Hematopoietic multipotent progenitor cell treated with erythropoietin and hydrocortisone succinate and interleukin-3 and kit ligand, for 6 days (in vitro differentiated cells): ENCODE data around the gene KRT1.
A peak's percentile ranks its signal among the peaks of the same experiment; 100 is the strongest.
"Not testable (repeated sequence)": the region's sequence is repeated elsewhere in the genome, so short reads cannot be mapped to it uniquely, and the experiment has no call there.

Experiments
- DNase-seq: peaks from one replicate; pipeline ENCODE4 v3.0.0-alpha.2; 2015

KRT1 gene

DNA sequence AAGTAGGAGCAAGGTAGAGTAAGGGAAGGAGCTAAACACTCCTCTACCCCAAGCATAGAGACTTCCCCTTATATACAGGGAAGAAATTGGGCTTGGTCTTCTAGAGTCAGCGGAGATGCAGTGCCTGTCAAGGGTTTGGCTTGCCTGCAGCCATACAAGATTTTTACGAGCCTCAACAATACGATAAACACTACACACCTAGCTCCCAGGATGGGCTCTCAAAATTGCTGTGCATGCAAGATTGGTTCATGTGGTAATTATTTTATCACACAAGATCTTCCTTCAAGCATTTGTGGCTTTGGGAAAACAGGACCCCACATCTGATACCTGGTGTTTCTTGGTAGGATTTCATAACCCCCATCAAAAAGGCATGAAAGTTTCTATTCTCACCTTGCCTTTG lies at the start of gene KRT1:
KRT1 (minus strand) TSS at position 45 of the 400 bp plus-strand sequence. CDS start 59 bp downstream, outside the sequence.
- DNase-seq: no peak

DNA sequence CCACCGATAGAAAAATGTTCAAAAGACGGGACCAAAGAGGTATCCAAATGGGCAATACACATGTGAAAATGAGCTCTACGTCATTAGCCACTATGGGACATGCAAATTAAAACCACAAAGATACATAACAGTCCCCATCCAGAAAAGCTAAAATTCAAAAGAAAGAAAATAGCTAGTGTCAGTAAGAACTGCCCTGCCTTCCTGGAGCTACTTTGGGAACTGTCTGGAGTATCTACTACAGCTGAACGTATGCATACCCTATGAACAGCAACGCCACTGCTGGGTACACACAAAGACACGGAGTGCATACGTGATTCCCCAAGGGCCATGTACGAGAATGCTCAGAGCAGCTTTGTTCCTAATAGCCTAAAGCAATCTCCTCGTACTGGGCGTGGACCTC lies 48.9 kb upstream of the KRT1 start:
- no peak for DNase-seq

DNA sequence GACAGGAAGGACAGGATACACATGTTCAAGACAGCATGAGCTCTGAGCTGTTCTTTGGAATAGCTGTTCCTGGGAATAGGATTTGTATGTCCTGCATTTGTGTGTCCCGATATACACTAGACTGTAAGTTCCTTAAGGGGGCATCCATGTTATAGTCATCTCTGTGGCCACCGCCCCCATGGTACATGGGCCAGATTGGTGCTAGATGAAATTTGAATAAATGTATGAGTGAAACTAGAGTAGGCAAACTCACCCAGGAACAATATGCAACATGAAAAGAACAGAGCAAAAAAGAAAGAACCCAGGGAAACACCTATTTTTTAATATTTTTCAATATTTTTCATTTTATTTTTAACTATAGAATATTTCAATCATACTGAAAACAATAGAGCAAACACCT lies 48.2 kb upstream of the KRT1 start:
- DNase-seq: no peak

DNA sequence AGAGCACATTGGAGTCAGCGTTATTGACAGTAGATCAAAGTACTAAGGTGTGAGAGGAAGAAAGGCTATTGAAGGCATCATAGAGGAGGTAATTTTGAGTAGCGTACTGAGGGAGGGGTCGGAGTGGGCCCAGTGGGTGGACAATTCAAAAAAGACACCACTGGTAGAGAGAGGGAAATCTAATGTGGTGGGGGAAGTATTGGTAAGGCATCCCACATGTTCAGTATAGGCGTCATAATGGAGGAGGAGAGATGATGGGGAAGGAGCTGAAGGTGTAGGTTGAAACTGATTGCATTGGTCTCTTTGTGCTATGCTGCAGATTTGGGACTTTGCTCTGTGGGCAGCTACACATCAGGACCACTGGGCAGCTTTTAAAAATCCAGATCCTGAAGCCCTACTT lies 46.8 kb upstream of the KRT1 start:
- DNase-seq: no peak

DNA sequence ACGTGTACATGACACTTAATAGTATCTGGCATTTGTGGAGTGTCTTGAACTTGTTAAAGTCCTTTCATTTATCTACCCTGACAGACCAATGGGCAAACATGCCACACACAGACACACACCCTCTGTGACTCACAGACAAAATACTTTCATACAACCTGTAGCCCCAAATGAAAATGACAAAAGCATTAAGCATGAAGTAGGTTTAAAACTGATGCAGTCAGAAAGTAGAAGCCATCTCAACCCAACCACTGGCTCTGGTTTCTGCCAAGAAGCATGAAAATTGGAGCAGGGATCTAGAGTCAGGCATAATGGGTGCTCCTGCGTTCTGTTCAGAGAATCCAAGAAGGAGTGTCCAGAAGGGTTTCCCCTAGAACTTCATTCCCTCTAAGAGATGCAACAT lies 46.2 kb upstream of the KRT1 start:
- DNase-seq: no peak

- DNase-seq: no peak
Observed at GRCh38 chr12:52724384-52724783, 44.2 kb upstream of the KRT1 start.

DNA sequence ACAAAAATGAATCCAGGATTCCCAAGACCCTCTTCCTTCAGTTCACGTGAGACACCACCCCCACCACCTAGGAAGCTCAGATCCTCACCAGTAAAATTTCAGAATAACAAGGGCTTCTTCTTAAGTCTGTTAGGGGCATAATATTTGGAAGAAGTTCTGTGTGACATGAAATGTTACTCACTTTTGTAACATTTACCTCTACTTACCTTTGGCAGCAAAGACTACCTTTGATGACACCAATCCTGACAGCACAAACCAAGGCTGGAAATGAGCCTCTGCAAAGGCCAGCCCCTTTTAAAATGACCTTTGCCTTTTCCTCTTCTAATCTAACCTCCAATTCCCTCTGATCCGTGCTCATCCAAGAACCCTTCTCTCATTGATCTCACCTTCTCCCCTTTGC lies 42.5 kb upstream of the KRT1 start:
- no peak for DNase-seq

DNA sequence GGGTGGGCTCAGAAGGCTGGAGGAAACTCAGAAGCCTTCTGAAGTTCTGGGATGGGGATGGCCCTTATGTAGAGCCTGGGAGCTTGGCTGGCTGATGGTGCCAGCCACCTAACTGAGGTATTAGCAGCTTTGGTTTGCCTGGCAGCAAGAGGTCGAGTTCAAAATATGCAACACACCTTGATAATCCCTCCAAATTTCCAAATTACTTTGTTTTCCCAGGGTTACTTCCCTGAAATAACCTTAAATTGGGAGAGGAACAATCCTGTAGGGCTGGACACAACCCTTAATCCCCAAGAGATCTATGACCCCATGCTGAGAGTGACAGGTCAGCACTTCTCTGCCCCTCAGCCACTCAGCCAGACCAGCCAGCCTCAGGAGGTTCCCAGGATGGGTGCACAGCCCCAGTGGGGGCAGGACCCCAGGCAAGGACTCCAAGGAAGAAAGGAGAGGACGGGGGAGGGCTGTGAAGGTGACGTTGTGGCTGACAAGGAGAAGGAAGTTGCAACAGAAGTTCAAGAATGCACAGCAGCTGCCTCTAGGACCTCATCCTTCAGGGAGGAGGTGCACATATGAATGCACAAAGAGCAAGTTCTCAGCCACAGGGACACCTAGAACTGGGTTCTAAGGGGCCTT lies 41.7 kb upstream of the KRT1 start:
- peak; percentile 22 for DNase-seq

DNA sequence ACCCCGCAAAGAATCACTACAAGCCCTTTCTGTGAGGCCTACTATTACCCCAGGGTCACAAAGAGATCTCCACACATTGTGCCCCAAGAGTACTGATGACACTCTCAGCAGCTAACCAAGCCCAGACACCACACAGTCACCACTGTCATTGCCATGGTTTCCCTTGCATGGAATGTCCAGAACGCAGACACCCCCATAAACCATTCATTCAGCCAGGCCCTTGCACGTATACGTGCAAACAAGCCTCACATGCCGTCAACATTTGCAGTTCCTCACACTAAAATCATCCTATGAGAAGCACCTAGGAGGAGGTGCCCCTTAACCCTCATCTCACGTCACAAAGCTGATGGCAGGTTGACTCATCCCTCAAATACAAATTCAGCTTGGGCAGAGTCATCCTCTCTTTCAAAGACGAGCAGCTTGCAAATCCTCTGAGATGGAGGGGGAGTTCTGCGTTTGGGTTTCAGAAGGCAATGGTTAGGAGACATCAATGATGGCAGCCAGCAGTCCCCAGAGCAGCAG lies 40.2 kb upstream of the KRT1 start:
- DNase-seq: no peak

DNA sequence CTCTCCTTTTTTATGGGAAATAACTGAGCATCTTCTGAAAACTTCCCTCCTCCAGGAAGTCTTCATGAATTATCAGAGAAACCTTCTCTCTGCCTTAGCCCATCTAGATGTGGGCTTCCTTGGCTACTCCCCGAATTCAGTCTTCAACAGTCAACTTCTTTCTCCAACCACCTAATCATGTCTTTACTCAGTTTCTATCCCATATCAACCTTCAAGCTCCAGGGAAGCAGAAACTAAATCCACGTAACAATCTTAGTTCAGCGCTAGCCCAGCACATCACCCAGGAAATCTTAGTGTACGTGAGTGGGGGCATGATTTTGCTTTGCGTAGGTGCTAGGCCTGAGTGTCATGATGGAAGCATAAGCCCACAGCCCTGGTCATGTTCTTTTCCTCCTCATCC lies 35.9 kb upstream of the KRT1 start:
- no peak for DNase-seq

DNA sequence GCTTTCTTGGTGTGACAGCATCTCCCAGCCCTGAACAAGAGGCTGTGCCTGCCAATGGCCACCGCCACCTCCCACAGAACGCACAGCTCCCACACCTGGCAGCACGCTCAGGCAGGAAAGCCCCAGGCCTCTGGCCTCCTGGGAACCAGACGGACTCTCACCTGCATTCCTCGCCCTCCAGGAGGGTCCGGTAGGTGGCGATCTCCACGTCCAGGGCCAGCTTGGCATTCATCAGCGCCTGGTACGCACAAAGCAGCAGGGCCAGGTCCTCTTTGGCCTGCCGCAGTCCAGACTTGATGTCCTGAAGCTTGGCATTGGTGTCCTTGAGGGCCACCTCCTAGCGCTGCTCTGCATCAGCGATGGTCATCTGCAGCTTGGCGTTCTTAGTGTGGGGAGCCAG lies 35.2 kb upstream of the KRT1 start:
- no peak for DNase-seq

DNA sequence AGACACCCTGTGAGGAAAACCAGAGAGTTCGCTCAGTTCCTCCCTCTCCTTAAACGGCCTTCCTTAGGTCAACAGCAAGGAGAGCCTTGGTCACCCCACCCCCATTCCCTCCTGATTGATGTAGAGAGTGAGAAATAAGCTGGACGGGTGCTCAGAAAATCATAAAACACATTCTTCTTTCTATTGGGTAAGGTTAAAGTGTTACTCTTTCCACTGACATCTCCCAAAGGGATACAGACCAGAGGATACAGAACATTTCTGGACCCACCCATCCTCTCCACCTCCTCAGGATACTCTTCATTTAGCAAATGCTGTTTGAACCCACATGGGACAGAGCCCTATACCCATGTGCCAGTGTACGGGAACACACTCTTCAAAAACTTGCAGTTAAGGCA lies 34.7 kb upstream of the KRT1 start:
- no peak for DNase-seq

- DNase-seq: no peak
Observed at GRCh38 chr12:52713960-52714886, 34.0 kb upstream of the KRT1 start.

GRCh38 chr12:52712122-52712521 lies 31.9 kb upstream of the KRT1 start:
- not testable (repeated sequence) for DNase-seq

DNA sequence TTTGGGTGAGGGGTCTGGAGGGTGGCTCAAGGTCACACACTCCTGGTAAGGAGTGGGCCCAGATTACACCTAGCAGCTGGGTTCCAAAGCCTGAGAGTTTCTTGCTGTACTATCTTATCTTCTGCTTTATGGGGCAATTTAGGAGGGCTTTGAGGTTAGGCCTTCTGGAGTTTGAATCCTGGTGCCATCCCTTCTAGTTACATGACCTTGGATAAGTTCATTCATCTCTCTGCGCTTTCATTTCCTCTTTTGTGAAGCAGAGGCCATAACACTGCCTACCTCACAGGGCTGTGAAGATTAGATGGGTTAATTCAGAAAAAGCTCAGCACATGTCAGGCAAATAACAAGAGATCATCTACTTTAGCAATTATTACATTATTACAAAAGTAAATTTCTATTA lies 30.5 kb upstream of the KRT1 start:
- no peak for DNase-seq

- peak; percentile 82 for DNase-seq
Observed at GRCh38 chr12:52708010-52708409, 27.8 kb upstream of the KRT1 start.

- no peak for DNase-seq
Observed at GRCh38 chr12:52704464-52704863, 24.3 kb upstream of the KRT1 start.

- peak; percentile 94 for DNase-seq
Observed at GRCh38 chr12:52703878-52704277, 23.7 kb upstream of the KRT1 start.

- no peak for DNase-seq
Observed at GRCh38 chr12:52703424-52703823, 23.2 kb upstream of the KRT1 start, which contains the start of gene KRT77. Gene KRT77, minus strand, starts transcription at chr12:52703524. Its CDS starts 90 bp downstream, at chr12:52703434.

DNA sequence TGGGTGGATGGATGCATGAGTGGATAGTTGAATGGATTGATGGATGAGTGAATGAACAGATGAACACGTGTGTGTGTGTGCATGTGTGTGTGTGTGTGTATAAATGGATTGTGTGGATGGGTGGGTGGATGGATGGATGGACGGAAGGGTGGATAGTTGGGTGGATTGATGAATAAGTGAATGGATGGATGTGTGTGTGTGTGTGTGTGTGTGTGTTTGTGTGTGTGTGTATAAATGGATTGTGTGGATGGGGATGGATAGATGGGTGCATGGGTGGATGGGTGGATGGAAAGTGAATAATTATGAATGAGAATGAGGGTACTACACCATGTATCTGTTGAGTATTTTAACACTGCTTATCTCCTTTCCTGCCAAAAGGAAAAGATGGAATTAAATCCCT lies 22.1 kb upstream of the KRT1 start:
- no peak for DNase-seq

GRCh38 chr12:52701281-52701680 lies 21.1 kb upstream of the KRT1 start:
- DNase-seq: no peak

DNA sequence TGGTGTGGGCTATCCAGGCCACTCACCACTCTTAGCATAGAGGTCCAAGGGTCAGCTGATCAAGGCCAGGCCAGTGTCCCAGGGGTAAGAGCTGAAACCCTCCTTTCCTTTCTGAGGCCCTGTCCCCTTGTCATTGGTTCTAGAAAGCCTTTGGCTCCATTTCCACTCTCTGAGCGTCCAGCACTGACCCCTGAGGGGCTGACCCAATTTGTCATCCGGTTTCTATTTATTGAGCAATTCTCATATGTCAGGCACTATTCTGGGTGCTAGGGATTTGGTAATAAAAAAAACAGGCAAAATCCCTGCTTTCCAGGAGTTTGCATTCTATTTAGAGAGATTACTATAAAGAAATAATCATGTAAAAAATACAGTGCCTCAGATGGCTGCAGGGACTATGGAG lies 19.8 kb upstream of the KRT1 start:
- no peak for DNase-seq

DNA sequence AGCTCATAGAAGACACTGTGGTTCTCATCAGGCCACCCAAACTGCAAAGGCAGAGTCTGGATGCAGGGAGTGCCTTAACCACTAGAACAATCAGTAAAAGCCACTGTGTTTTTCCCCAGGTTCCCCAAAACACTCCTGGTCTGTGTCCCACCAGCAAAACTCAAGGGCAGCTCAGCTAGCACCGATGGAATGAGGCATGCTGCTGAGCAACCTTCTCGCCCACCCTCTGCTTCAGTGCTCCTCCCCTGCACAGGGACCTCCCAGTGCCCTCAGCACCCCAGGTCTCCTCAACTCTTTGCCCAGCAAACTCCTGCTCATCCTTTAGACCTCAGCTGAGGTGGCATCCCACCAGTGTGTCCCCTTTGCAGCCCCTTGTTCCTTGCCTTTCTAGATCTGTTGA lies 19.2 kb upstream of the KRT1 start:
- DNase-seq: no peak
